OCI-M1 (cell line): ENCODE data around the gene RGS2.
A peak's percentile ranks its signal among the peaks of the same experiment; 100 is the strongest.

Experiments
- DNase-seq: peaks from one replicate; lab custom pipeline; 2025; lab: John Stamatoyannopoulos, UW

RGS2 gene

GRCh38 chr1:192795916-192796618, 12.8 kb upstream of the RGS2 start:
- peak; percentile 76 for DNase-seq

GRCh38 chr1:192797143-192797542, 11.7 kb upstream of the RGS2 start:
- DNase-seq = no peak

DNA sequence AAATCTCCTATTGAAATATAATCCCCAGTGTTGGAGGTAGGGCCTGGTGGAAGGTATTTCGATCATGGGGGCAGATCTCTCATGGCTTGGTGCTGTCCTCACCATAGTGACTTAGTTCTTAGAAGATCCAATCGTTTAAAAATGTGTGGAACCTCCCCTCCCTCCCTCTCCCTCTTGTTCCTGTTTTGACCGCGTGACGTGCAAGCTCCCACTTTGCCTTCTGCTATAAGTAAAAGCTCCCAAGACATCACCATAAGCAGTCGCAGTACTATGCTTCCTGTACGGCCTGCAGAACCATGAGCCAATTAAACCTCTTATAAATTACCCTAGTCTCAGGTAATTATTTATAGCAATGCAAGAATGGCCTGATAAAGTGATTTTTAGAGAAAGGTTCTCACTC, 10.9 kb upstream of the RGS2 start:
- DNase-seq = no peak

- DNase-seq = no peak
Observed at GRCh38 chr1:192801451-192801850, 7.4 kb upstream of the RGS2 start.

GRCh38 chr1:192802406-192802805, 6.4 kb upstream of the RGS2 start:
- no peak for DNase-seq

DNA sequence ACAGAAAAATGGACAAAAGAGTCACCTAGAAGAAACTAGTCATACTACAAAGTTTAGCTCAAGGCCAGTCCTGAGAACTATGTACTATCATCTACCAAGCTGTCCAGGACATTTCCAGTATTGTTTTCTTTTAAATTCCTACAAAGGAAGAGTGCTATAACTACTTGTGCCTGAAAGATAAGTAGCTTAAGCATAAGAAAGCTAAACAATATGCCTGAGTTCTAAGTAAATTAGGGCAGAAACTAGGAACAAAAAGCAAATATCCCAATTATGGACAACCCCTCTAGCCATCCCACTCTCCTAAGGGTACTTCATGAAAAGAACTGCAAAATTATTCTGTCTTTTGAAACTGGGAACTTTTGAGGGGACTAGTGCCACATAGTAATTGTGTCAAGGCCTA, 5.3 kb upstream of the RGS2 start:
- DNase-seq = no peak

DNA sequence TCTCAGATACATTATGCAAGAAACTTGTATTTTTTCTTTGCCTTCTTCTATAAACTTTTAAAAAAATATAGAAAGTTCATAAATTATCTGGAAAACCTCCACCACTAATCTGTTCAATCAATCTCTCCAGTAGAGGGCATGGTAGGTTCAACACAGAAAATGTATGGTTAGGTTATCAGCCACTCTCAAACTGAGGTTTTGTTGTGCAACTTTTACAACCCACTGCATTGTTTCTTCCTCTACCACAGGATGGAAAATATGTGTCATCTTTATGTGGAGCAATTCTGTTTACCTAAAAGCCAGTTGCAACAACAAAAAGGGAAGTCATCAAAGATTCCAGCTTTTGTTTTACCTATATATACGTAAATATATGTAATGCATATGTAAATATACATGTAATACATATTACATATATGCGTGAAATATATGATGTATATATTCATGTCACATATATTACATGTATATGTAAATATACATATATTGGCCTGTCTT, 3.0 kb upstream of the RGS2 start:
- DNase-seq = peak; percentile 97

DNA sequence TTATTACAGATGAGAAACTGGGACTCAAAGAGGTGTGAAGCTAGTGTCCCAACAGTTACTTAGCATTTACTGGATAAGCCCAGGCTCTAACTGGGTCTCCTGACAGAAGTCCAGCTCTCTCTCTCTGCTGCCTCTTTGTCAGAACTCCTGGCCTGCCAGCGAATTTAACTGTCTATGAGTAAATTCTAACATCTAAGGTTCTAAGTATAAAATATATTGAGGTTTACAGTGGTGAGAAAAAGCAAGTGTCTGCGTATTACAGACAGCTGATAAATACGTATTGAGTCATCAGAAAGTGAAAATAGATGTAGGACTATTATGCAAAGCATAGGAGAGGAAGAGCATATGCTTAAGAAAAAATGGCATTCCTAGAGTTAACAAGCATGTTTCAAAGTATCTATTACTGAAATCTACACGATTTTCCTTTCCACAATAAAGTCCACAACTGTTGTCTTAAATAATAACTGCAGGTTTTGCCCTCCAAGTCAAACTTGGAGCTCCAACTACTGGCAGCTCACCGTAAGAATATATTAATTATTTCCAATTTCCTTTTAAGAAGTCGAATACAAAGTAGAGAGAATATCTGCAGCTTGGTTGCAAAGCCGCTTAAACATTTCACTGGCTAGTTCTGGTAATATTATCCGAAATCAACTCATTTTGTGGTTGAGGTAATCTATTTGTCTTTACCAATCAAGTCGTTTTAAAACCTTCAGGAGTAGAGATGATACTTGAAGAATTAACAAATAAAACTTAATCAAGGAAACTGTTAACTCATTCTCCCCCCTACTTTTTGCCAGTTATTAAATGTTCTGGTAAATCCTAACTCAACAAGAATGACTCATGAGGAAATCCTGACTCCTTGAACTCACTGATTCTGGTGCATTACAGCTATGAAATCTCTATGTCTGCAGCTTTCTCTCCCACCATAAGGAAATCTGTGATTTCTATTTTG, 1.4 kb upstream of the RGS2 start:
- DNase-seq = peak; percentile 70

DNA sequence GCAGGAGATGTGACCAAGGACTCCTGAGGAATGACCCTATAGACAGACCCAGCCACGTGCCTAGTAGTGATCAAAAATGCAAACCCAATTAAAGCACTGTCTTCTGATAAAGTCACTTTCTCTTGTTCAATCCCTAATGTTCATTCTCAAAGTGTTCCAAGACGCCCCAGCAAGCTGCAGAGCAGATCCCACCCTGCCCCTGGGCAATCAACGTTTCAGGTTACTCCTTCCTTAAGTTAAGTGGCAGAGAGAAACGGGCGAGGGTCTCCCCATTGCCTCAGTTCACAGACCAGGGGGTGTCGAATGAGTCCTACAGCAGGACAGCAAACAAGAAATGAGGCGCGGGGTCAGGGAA, 699 bp upstream of the RGS2 start:
- DNase-seq = peak; percentile 64

- DNase-seq = peak; percentile 76
Observed at GRCh38 chr1:192809307-192810252, 741 bp downstream of the RGS2 start.

DNA sequence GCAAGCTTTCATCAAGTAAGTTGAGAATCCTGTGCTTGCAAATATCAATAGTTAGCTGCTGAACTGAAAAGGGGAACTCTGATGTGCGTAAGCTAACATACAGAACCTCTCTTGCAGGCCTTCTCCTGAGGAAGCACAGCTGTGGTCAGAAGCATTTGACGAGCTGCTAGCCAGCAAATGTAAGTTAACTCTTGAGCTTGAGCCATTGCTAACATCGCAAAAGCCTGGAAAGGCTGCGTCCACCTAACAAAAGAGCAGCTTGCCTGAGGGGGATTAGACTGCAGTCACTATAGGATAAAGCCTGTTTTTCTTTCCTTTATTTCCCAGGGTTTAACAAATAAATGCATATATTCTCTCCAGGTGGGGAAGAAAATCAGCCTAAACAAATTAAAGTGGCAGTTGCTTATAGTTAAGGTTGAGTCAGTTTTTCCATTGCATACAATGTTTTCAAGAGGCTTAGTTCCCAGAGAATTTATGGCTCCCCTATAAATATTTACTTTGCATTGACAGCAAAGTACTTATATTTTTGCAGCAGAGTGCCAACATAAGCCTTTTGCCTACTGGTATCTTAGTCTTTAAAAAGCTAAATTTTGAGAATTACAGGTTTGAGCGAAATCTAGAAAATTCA, 1.5 kb downstream of the RGS2 start:
- DNase-seq = peak; percentile 57

GRCh38 chr1:192811006-192811405, 2.2 kb downstream of the RGS2 start:
- no peak for DNase-seq

DNA sequence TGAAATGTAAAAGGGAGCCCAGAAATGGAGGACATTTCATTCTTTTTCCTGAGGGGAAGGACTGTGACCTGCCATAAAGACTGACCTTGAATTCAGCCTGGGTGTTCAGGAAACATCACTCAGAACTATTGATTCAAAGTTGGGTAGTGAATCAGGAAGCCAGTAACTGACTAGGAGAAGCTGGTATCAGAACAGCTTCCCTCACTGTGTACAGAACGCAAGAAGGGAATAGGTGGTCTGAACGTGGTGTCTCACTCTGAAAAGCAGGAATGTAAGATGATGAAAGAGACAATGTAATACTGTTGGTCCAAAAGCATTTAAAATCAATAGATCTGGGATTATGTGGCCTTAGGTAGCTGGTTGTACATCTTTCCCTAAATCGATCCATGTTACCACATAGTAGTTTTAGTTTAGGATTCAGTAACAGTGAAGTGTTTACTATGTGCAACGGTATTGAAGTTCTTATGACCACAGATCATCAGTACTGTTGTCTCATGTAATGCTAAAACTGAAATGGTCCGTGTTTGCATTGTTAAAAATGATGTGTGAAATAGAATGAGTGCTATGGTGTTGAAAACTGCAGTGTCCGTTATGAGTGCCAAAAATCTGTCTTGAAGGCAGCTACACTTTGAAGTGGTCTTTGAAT, 2.9 kb downstream of the RGS2 start:
- DNase-seq = no peak

GRCh38 chr1:192812420-192813209, 3.8 kb downstream of the RGS2 start:
- DNase-seq = no peak

GRCh38 chr1:192814805-192815204, 6.0 kb downstream of the RGS2 start:
- DNase-seq = no peak

- no peak for DNase-seq
Observed at GRCh38 chr1:192817246-192817645, 8.4 kb downstream of the RGS2 start.

GRCh38 chr1:192821296-192821695, 12.5 kb downstream of the RGS2 start:
- DNase-seq = no peak

GRCh38 chr1:192824511-192824910, 15.7 kb downstream of the RGS2 start:
- DNase-seq = no peak

GRCh38 chr1:192826791-192827546, 18.1 kb downstream of the RGS2 start:
- DNase-seq = no peak
